GM23338 (cell line): ENCODE data around the gene ICAM3.

Source experiments
- CREB1 ChIP-seq: fragments of 250-450 bp; sonication (Bioruptor Pico); IDR thresholded peaks from 2 replicates; pipeline ENCODE4 v1.5.0; 2020; ENCODE audit warnings: low read depth, mild to moderate bottlenecking, moderate library complexity
- CTCF ChIP-seq, 2 experiments: fragments of 200-600 bp in 1 of 2; sonication (generic) in 1 of 2; conservative IDR thresholded peaks; 2 replicates each; pipeline versions ENCODE4 v1.5.1 to v1.6.1; 2016 to 2017; ENCODE audit warnings: antibody characterized with exemption in 2 of 2, low read depth in 2 of 2, mild to moderate bottlenecking in 2 of 2, moderate library complexity in 1 of 2
- ETS1 ChIP-seq: IDR thresholded peaks from 2 replicates; pipeline ENCODE4 v1.6.1; 2016; ENCODE audit warnings: antibody characterized with exemption
- EZH2 ChIP-seq: fragments of 200-600 bp; sonication (generic); IDR thresholded peaks from one replicate; pipeline ENCODE4 v1.8.0; 2017; ENCODE audit warnings: antibody characterized with exemption, mild to moderate bottlenecking, low read depth; ENCODE audit not compliant: unreplicated experiment
- EZH2phosphoT487 ChIP-seq: fragments of 200-600 bp; sonication (generic); IDR thresholded peaks from one replicate; pipeline ENCODE4 v1.8.1; 2018; ENCODE audit warnings: antibody characterized with exemption; ENCODE audit not compliant: unreplicated experiment
- JUNB ChIP-seq: IDR thresholded peaks from one replicate; pipeline ENCODE4 v1.6.1; 2016; ENCODE audit warnings: antibody characterized with exemption; ENCODE audit not compliant: unreplicated experiment
- NANOG ChIP-seq: IDR thresholded peaks from 2 replicates; pipeline ENCODE4 v1.6.1; 2016; ENCODE audit warnings: antibody characterized with exemption, borderline replicate concordance
- POLR2AphosphoS5 ChIP-seq: IDR thresholded peaks from 2 replicates; pipeline ENCODE4 v1.6.1; 2016; ENCODE audit warnings: antibody characterized with exemption, low read depth
- STAT1 ChIP-seq: IDR thresholded peaks from one replicate; pipeline ENCODE4 v1.6.1; 2016; ENCODE audit warnings: antibody characterized with exemption; ENCODE audit not compliant: unreplicated experiment
- ZNF114 ChIP-seq: fragments of 250-450 bp; sonication (Bioruptor Pico); IDR thresholded peaks from 2 replicates; pipeline ENCODE4 v1.5.0; 2020; ENCODE audit warnings: mild to moderate bottlenecking, moderate library complexity
- ZNF331 ChIP-seq: fragments of 250-450 bp; sonication (Bioruptor Pico); IDR thresholded peaks from 2 replicates; pipeline ENCODE4 v1.5.0; 2020; ENCODE audit warnings: low read depth, mild to moderate bottlenecking, moderate library complexity
- ZNF462 ChIP-seq: fragments of 250-450 bp; sonication (Bioruptor Pico); IDR thresholded peaks from 2 replicates; pipeline ENCODE4 v1.5.0; 2020; ENCODE audit warnings: mild to moderate bottlenecking, moderate library complexity
- TF ChIP-seq, protein P1 (sequence below): IDR thresholded peaks from one replicate; pipeline ENCODE4 v1.6.1; 2018; ENCODE audit warnings: antibody characterized with exemption; ENCODE audit not compliant: unreplicated experiment

DNA sequence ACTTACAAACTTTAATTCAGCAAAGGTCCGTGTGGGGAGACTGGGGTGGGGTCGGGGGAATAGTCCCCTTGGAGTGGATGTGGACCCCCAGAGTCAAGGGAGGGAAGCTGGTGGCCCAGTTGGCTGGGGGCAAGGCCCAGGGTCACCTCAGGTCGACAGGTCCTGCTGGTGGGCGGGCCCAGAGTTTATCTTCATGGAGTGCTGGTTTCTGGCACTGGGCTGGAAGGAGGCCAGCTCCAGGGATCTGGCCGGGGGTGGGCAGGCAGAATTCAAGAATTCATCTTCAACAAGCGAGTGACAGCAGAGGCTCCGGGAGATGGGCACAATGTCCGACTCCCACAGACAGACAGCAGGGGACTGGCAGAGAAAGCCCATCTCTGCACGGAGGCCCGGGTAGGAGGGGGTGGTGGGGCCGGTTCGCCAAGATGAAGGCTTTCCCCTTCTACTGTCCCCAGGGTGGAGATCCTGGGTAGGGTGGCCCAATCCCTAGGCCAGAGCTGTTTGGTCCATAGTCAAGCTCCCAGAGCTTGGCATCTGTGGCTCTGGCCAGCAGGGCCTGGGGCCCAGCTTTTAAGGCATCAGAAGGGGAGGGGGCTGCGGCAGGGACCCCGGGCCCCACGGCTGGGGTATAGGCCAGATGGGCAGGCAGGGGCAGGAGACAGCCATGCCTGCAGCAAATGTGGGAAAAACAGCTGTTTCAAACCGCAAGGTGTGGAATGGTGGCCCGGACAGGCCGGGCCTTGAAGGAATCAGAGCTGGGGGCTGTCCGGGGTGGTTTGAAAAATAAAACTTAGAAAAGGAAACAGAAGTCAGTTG, 23.0 kb downstream of the ICAM3 start:
- TF ChIP-seq CTCF (conservative IDR thresholded peaks at IDR 0.05; ENCODE audit: low read depth in 2 of 2), result no peak
- no peak for TF ChIP-seq EZH2phosphoT487
- TF ChIP-seq JUNB, result no peak
- TF ChIP-seq EZH2, result no peak
- no peak for TF ChIP-seq POLR2AphosphoS5
- no peak for TF ChIP-seq ZNF114 (CRISPR knock-in tag)
- TF ChIP-seq, protein P1, sequence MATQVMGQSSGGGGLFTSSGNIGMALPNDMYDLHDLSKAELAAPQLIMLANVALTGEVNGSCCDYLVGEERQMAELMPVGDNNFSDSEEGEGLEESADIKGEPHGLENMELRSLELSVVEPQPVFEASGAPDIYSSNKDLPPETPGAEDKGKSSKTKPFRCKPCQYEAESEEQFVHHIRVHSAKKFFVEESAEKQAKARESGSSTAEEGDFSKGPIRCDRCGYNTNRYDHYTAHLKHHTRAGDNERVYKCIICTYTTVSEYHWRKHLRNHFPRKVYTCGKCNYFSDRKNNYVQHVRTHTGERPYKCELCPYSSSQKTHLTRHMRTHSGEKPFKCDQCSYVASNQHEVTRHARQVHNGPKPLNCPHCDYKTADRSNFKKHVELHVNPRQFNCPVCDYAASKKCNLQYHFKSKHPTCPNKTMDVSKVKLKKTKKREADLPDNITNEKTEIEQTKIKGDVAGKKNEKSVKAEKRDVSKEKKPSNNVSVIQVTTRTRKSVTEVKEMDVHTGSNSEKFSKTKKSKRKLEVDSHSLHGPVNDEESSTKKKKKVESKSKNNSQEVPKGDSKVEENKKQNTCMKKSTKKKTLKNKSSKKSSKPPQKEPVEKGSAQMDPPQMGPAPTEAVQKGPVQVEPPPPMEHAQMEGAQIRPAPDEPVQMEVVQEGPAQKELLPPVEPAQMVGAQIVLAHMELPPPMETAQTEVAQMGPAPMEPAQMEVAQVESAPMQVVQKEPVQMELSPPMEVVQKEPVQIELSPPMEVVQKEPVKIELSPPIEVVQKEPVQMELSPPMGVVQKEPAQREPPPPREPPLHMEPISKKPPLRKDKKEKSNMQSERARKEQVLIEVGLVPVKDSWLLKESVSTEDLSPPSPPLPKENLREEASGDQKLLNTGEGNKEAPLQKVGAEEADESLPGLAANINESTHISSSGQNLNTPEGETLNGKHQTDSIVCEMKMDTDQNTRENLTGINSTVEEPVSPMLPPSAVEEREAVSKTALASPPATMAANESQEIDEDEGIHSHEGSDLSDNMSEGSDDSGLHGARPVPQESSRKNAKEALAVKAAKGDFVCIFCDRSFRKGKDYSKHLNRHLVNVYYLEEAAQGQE, result no peak
- no peak for TF ChIP-seq ZNF331 (CRISPR knock-in tag)
- no peak for TF ChIP-seq STAT1
- no peak for TF ChIP-seq ETS1
- no peak for TF ChIP-seq CREB1
- TF ChIP-seq ZNF462, result no peak
- TF ChIP-seq NANOG, result no peak
